KMS-11 (cell line): ENCODE results near the gene CDK6.

Experiments used
- H2AFZ ChIP-seq: fragments of 200-600 bp; sonication (generic); 2 replicates; pipeline ENCODE4 v1.6.1; 2016; ENCODE audit warnings: antibody characterized with exemption, mixed run types, low read depth
- H3K27ac ChIP-seq: fragments of 200-600 bp; sonication (generic); 2 replicates; pipeline ENCODE4 v1.6.1; 2016; ENCODE audit warnings: mild to moderate bottlenecking, mixed run types
- H3K27me3 ChIP-seq: fragments of 200-600 bp; sonication (generic); 2 replicates; pipeline ENCODE4 v1.6.1; 2017; ENCODE audit warnings: mild to moderate bottlenecking, low read depth, mixed run types, moderate library complexity; ENCODE audit not compliant: insufficient read depth
- H3K36me3 ChIP-seq: fragments of 200-600 bp; sonication (generic); 2 replicates; pipeline ENCODE4 v1.6.1; 2017; ENCODE audit warnings: mild to moderate bottlenecking, mixed run types; ENCODE audit not compliant: insufficient read depth
- H3K4me1 ChIP-seq: fragments of 200-600 bp; sonication (generic); 2 replicates; pipeline ENCODE4 v1.6.1; 2016; ENCODE audit warnings: mild to moderate bottlenecking, low read depth, mixed run types; ENCODE audit not compliant: poor library complexity, severe bottlenecking
- H3K4me2 ChIP-seq: fragments of 200-600 bp; sonication (generic); 2 replicates; pipeline ENCODE4 v1.7.0; 2016; ENCODE audit warnings: mild to moderate bottlenecking, mixed run types
- H3K4me3 ChIP-seq: fragments of 200-600 bp; sonication (generic); IDR thresholded peaks from 2 replicates; pipeline ENCODE4 v1.6.1; 2017; ENCODE audit warnings: low read depth, low read length, mixed read lengths; ENCODE audit not compliant: insufficient read depth
- H3K79me2 ChIP-seq: fragments of 200-600 bp; sonication (generic); 2 replicates; pipeline ENCODE4 v1.6.1; 2016; ENCODE audit warnings: low read depth, mixed run types; ENCODE audit not compliant: insufficient read depth
- H3K9ac ChIP-seq: fragments of 200-600 bp; sonication (generic); 2 replicates; pipeline ENCODE4 v1.6.1; 2016; ENCODE audit warnings: mild to moderate bottlenecking, mixed run types
- H4K20me1 ChIP-seq: fragments of 200-600 bp; sonication (generic); 2 replicates; pipeline ENCODE4 v1.6.1; 2016; ENCODE audit warnings: mild to moderate bottlenecking, mixed run types; ENCODE audit not compliant: insufficient read depth
- TF ChIP-seq, protein P1 (sequence below): fragments of 200-600 bp; sonication (generic); conservative IDR thresholded peaks from 2 replicates; pipeline ENCODE4 v1.6.1; 2017; ENCODE audit warnings: low read depth, mild to moderate bottlenecking, antibody characterized with exemption, low read length, moderate library complexity, mixed read lengths

CDK6 gene

DNA sequence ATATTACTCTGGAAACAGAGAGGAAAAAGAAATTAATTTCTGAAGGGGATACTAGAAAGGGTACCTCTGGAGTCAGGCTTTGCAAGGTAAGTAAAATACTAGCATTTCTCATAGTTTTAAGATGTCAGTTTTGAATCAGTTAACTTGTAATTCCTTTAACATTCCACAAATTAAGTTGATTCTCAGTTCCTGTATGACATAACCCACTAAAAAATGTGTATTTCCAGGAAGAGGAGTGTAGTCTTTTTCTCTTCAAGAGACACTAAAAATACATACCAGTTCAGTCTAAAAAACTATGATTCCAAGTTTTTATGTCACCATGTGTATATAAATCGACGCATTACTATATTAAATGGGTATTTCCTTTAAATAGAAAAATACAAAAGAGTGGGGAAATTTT, 113.2 kb downstream of the CDK6 start:
- Histone ChIP-seq H2AFZ (no peak overlapping the region), H3K27ac (peak overlapping the region; percentile 76), H3K4me3 (no peak overlapping the region), H3K36me3 (peaks cover 16% of the 10 kb centered on the region; the same call in 1 of the 2 replicates), H3K79me2 (peaks cover 96% of the 10 kb centered on the region), H3K27me3 (no peaks in the 10 kb centered on the region), H3K9ac (no peak overlapping the region), H3K4me1 (peaks cover 98% of the 10 kb centered on the region), H4K20me1 (no peaks in the 10 kb centered on the region), H3K4me2 (peak overlapping the region; percentile 66)
- TF ChIP-seq, protein P1, sequence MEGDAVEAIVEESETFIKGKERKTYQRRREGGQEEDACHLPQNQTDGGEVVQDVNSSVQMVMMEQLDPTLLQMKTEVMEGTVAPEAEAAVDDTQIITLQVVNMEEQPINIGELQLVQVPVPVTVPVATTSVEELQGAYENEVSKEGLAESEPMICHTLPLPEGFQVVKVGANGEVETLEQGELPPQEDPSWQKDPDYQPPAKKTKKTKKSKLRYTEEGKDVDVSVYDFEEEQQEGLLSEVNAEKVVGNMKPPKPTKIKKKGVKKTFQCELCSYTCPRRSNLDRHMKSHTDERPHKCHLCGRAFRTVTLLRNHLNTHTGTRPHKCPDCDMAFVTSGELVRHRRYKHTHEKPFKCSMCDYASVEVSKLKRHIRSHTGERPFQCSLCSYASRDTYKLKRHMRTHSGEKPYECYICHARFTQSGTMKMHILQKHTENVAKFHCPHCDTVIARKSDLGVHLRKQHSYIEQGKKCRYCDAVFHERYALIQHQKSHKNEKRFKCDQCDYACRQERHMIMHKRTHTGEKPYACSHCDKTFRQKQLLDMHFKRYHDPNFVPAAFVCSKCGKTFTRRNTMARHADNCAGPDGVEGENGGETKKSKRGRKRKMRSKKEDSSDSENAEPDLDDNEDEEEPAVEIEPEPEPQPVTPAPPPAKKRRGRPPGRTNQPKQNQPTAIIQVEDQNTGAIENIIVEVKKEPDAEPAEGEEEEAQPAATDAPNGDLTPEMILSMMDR: no peak

DNA sequence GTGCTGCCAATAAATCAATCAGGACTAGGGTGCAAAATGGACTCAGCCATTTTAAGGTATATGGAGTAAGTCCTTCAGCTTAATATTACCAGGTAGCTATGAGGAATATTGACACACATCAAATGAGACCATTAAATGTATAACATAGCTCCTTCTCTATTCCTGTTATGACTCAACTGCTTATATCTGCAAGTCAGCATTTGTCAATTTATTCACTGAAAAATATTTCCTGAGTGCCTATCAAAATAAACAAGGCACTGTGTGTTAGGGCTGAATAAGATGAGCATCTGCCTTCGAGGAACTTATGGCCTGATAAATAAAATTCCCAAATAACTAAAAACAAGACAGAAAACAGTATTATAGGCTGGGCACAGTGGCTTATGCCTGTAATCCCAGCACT, 113.8 kb downstream of the CDK6 start:
- Histone ChIP-seq H3K27ac (peak overlapping the region; percentile 76), H3K4me1 (peaks cover 98% of the 10 kb centered on the region), H4K20me1 (no peaks in the 10 kb centered on the region), H3K79me2 (peaks cover 96% of the 10 kb centered on the region), H2AFZ (no peak overlapping the region), H3K36me3 (peaks cover 19% of the 10 kb centered on the region; the same call in 1 of the 2 replicates), H3K27me3 (no peaks in the 10 kb centered on the region), H3K4me3 (no peak overlapping the region), H3K4me2 (peak overlapping the region; percentile 66), H3K9ac (peak overlapping the region; percentile 8; the same call in 1 of the 2 replicates)
- TF ChIP-seq, protein P1: no peak

DNA sequence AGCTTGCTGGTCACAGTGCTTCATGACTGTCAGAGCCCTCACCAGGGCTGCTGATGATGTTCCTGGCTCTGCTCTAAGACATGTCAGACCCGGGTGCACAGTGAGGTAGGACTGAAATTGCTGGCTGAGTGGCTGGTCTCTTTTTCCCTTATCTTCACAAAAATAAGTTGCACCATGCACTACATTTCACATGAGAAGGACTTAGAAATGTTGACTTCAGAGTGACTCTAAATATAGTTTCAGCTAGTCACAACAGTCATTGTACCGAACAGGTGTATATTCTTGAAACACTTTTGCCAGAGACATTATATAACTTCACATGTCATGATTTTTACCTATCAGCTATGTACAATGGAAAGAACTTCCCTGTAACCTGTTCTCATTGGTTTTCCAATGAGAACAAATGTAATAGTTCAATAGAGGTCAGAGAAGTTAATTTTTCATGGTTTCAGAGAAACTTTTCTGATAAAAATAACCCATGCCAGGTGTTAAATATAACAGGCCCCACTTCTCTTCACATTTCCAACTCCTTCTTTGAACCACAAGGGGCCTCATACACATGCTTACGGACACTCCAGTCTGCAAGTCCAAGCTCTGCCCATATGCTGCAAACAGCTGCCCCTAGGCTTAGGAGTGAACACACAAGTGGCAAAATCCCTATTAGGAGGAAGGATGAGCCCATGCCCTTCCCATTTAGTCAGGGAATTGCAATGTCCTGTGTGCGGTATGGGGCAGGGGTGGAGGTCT, 115.6 kb downstream of the CDK6 start:
- Histone ChIP-seq H3K4me3 (no peak overlapping the region), H3K79me2 (peaks cover 94% of the 10 kb centered on the region), H3K27ac (peak overlapping the region; percentile 76), H3K27me3 (no peaks in the 10 kb centered on the region), H3K9ac (peak overlapping the region; percentile 13; the same call in 1 of the 2 replicates), H3K36me3 (peaks cover 19% of the 10 kb centered on the region; the same call in 1 of the 2 replicates), H3K4me1 (peaks cover 95% of the 10 kb centered on the region), H2AFZ (no peak overlapping the region), H4K20me1 (no peaks in the 10 kb centered on the region), H3K4me2 (peak overlapping the region; percentile 66)
- TF ChIP-seq, protein P1: peak; percentile 62

DNA sequence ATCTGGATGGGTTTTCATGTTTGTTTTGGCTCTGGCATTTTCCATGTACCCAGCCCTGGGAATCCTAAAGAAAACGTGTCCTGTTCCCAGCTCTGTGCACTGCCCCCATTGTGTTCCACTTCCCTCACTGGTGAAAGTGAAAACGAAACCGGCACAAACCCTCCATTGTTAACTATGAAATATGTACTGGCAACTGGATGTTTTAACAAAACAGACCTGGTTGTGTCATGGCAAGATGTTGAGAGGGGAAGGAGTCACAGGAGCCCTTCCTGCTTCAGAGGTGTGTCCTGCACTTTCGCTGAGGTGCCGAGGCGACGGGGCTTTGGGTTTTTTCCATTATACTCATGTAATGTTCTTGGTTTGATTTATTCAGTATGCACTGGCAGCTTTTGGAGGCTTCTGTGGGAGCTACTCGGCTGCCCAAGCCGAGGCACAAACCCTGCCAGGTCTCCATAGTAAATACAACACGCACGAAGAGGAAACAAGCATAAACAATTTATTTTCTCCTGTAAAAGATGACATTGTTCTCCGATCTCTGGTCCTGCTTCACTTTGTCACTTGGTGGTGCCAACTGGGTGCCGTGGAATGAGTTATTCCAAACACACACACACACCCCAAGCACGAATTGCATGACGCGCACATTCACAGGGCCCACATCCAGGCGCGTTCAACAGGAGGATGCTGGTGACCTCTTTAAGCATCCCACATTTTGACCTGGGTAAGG, 118.2 kb downstream of the CDK6 start:
- peaks cover 7% of the 10 kb centered on the region; the same call in 1 of the 2 replicates for H3K36me3 ChIP-seq
- no peaks in the 10 kb centered on the region for H4K20me1 ChIP-seq
- peak overlapping the region; percentile 66 for H3K4me2 ChIP-seq
- TF ChIP-seq, protein P1: no peak
- no peak overlapping the region for H3K4me3 ChIP-seq
- peak overlapping the region; percentile 76 for H3K27ac ChIP-seq
- no peak overlapping the region for H3K9ac ChIP-seq
- H3K4me1 ChIP-seq: peaks cover 95% of the 10 kb centered on the region
- H2AFZ ChIP-seq: no peak overlapping the region
- H3K79me2 ChIP-seq: peaks cover 95% of the 10 kb centered on the region
- no peaks in the 10 kb centered on the region for H3K27me3 ChIP-seq
